Esophagus muscularis mucosa (tissue), 4 donors: ENCODE measurements around the gene WFDC5. TPM values are rescaled to one million over a fixed set of nuclear protein-coding genes. Genes with fewer than 3 reads are reported as not detected.

Experiments
- DNase-seq: peaks from one replicate; pipeline ENCODE4 v3.0.0-alpha.2; 2017; ENCODE audit errors: extremely low spot score
- H3K27ac ChIP-seq, 4 donors: fragments of 200-600 bp; sonication (generic); replicated peaks in 1 of 4; 1 replicate in 3 of 4; 2 replicates in 1 of 4; pipeline ENCODE4 v1.5.1; 2016 to 2019; ENCODE audit warnings: mild to moderate bottlenecking in 1 of 4
- H3K27me3 ChIP-seq, 4 donors: fragments of 200-600 bp; sonication (generic); one replicate each; pipeline versions ENCODE4 v1.5.1 to v1.6.0; 2016 to 2019
- H3K36me3 ChIP-seq, 4 donors: fragments of 200-600 bp; sonication (generic); one replicate each; pipeline ENCODE4 v1.5.1; 2016 to 2019
- H3K4me1 ChIP-seq, 4 donors: fragments of 200-600 bp; sonication (generic); one replicate each; pipeline ENCODE4 v1.5.1; 2016 to 2019
- H3K4me3 ChIP-seq, 4 donors: fragments of 200-600 bp; sonication (generic); 1 replicate in 2 of 4; 2 replicates in 2 of 4; pipeline ENCODE4 v1.5.1; 2016 to 2019; ENCODE audit warnings: mild to moderate bottlenecking in 4 of 4, moderate library complexity in 1 of 4
- H3K9me3 ChIP-seq, 4 donors: fragments of 200-600 bp; sonication (generic); 1 replicate in 3 of 4; 2 replicates in 1 of 4; pipeline ENCODE4 v1.5.1; 2016 to 2019
- CTCF ChIP-seq, 3 experiments: fragments of 200-600 bp in 2 of 3; fragments of 450-650 bp in 1 of 3; sonication (generic) in 2 of 3; IDR thresholded peaks; one replicate each; pipeline ENCODE4 v1.5.1; 2017 to 2019; ENCODE audit warnings: antibody characterized with exemption in 3 of 3, mild to moderate bottlenecking in 2 of 3, moderate library complexity in 1 of 3
- EP300 ChIP-seq: sonication (generic); formaldehyde crosslinking; IDR thresholded peaks from one replicate; pipeline ENCODE4 v1.6.1; 2017; ENCODE audit warnings: antibody characterized with exemption
- POLR2A ChIP-seq: fragments of 450-650 bp; IDR thresholded peaks from one replicate; pipeline ENCODE4 v1.6.1; 2017; ENCODE audit warnings: antibody characterized with exemption, moderate library complexity, mild to moderate bottlenecking, low read depth
- POLR2AphosphoS5 ChIP-seq, 2 donors: sonication (generic); formaldehyde crosslinking; IDR thresholded peaks; one replicate each; pipeline ENCODE4 v1.6.1; 2017; ENCODE audit warnings: antibody characterized with exemption in 2 of 2
- WGBS: methylation state at CpG from one replicate; pipeline ENCODE4 v1.1.5; 2018; 5-methylcytosine and 5-hydroxymethylcytosine counted together
- intact Hi-C: fragments of 100-400 bp; cut with DNase I; formaldehyde crosslinking; loops from one replicate; pipeline ENCODE4 v1.15.1; 2023
- total RNA-seq, 4 donors: library from RNA; depleted of rRNA; stranded (reverse); fragments of >200 nt; gene quantifications; one replicate each; pipeline versions ENCODE4 v1.1.0 to v1.2.1, GENCODE V29; 2016

The WFDC5 gene
- total RNA-seq, 4 donors from 2014 or later: not detected

- Histone ChIP-seq H3K27me3 (no peaks in the 10 kb centered on the region), H3K27ac (no peak overlapping the region), H3K4me3 (no peak overlapping the region), H3K36me3 (peaks cover 0 to 12% (median under 1%) of the 10 kb centered on the region in 4 donors), H3K4me1 (no peaks in the 10 kb centered on the region), H3K9me3 (peaks cover 0 to 1% (median 0%) of the 10 kb centered on the region in 4 donors)
- 33% methylated on average over 1 of the region's 1 CpG for whole genome bisulfite sequencing
- TF ChIP-seq EP300: no peak
- no peak for TF ChIP-seq POLR2AphosphoS5 (IDR thresholded peaks at IDR 0.05)
- no peak for TF ChIP-seq CTCF (IDR thresholded peaks at IDR 0.05)
- no peak for TF ChIP-seq POLR2A
- intact Hi-C loops: no loop called here
- DNase-seq: no peak
Measured at GRCh38 chr20:45087814-45088213, 27.2 kb downstream of the WFDC5 start.

GRCh38 chr20:45087097-45087790, 27.7 kb downstream of the WFDC5 start:
- 87% methylated on average over 3 of the region's 3 CpGs for WGBS
- Histone ChIP-seq H3K9me3 (peaks cover 0 to 7% (median 2%) of the 10 kb centered on the region in 4 donors), H3K4me1 (no peaks in the 10 kb centered on the region), H3K27ac (no peak overlapping the region), H3K4me3 (no peak overlapping the region), H3K27me3 (no peaks in the 10 kb centered on the region), H3K36me3 (peaks cover 0 to 17% (median 3%) of the 10 kb centered on the region in 4 donors)
- no peak for DNase-seq
- TF ChIP-seq CTCF (IDR thresholded peaks at IDR 0.05) (no peak), POLR2AphosphoS5 (IDR thresholded peaks at IDR 0.05) (no peak), EP300 (no peak), POLR2A (no peak)
- intact Hi-C loops: no loop called here

- no peaks in the 10 kb centered on the region for H3K4me1 ChIP-seq
- H3K27me3 ChIP-seq: no peaks in the 10 kb centered on the region
- TF ChIP-seq EP300: no peak
- no peak for TF ChIP-seq CTCF (IDR thresholded peaks at IDR 0.05)
- no peak for TF ChIP-seq POLR2AphosphoS5 (IDR thresholded peaks at IDR 0.05)
- TF ChIP-seq POLR2A: no peak
- WGBS: 92% methylated on average over 1 of the region's 1 CpG
- DNase-seq: no peak
- H3K36me3 ChIP-seq: peaks cover 0 to 31% (median 8%) of the 10 kb centered on the region in 4 donors
- H3K9me3 ChIP-seq: peaks cover 0 to 8% (median 3%) of the 10 kb centered on the region in 4 donors
- intact Hi-C loops: no loop called here
- H3K27ac ChIP-seq: no peak overlapping the region
- no peak overlapping the region for H3K4me3 ChIP-seq
Measured at GRCh38 chr20:45085867-45086266, 29.1 kb downstream of the WFDC5 start.

GRCh38 chr20:45085289-45085688, 29.7 kb downstream of the WFDC5 start:
- DNase-seq: no peak
- WGBS: 67% methylated on average over 2 of the region's 2 CpGs
- peaks cover 0 to 8% (median 3%) of the 10 kb centered on the region in 4 donors for H3K9me3 ChIP-seq
- no peak overlapping the region for H3K27ac ChIP-seq
- H3K27me3 ChIP-seq: no peaks in the 10 kb centered on the region
- H3K4me1 ChIP-seq: no peaks in the 10 kb centered on the region
- intact Hi-C loops: no loop called here
- H3K36me3 ChIP-seq: peaks cover 0 to 37% (median 12%) of the 10 kb centered on the region in 4 donors
- H3K4me3 ChIP-seq: no peak overlapping the region
- TF ChIP-seq EP300 (no peak), POLR2AphosphoS5 (IDR thresholded peaks at IDR 0.05) (no peak), POLR2A (no peak), CTCF (IDR thresholded peaks at IDR 0.05) (no peak)
